GM18511 (cell line): ENCODE measurements around the gene BANP.
"Not testable (repeated sequence)": the region's sequence is repeated elsewhere in the genome, so short reads cannot be mapped to it uniquely, and the experiment has no call there.

ENCODE experiments used
- ATAC-seq: cut with Tn5 transposase; IDR thresholded peaks from one replicate; pipeline ENCODE4 v1.9.1; 2021; ENCODE audit warnings: mild to moderate bottlenecking, moderate library complexity; ENCODE audit not compliant: unreplicated experiment

The BANP gene, protein sequence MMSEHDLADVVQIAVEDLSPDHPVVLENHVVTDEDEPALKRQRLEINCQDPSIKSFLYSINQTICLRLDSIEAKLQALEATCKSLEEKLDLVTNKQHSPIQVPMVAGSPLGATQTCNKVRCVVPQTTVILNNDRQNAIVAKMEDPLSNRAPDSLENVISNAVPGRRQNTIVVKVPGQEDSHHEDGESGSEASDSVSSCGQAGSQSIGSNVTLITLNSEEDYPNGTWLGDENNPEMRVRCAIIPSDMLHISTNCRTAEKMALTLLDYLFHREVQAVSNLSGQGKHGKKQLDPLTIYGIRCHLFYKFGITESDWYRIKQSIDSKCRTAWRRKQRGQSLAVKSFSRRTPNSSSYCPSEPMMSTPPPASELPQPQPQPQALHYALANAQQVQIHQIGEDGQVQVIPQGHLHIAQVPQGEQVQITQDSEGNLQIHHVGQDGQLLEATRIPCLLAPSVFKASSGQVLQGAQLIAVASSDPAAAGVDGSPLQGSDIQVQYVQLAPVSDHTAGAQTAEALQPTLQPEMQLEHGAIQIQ

GRCh38 chr16:87950765-87951551 lies at the start of gene BANP:
TSS of gene BANP (plus strand) at chr16:87951434. CDS start at chr16:87975116, 23,682 bp downstream.
- peak; percentile 90 for ATAC-seq

DNA sequence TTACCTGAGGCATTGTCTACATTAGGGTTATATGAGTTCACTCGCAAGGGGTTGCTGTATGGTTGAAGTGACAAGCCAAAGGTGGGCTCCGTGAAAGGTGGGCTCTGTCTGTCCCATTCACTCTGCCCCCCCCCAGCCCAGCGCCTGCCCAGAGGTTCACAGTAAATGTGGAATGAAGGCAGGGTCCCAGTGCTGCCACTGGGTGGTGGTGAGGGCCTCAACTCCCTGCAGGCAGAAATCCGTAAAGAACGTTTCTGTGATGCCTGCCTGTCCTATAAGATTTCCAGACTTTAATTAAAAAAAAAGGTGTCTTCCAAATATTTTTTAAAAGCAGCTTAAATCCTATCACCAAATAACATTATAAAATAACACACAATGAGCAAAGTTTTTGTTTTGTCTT lies 46.3 kb upstream of the BANP start:
- ATAC-seq, result not testable (repeated sequence)

- ATAC-seq, result not testable (repeated sequence)
Measured at GRCh38 chr16:87905521-87905920, 45.7 kb upstream of the BANP start.

GRCh38 chr16:87908101-87908500 lies 43.1 kb upstream of the BANP start:
- not testable (repeated sequence) for ATAC-seq

DNA sequence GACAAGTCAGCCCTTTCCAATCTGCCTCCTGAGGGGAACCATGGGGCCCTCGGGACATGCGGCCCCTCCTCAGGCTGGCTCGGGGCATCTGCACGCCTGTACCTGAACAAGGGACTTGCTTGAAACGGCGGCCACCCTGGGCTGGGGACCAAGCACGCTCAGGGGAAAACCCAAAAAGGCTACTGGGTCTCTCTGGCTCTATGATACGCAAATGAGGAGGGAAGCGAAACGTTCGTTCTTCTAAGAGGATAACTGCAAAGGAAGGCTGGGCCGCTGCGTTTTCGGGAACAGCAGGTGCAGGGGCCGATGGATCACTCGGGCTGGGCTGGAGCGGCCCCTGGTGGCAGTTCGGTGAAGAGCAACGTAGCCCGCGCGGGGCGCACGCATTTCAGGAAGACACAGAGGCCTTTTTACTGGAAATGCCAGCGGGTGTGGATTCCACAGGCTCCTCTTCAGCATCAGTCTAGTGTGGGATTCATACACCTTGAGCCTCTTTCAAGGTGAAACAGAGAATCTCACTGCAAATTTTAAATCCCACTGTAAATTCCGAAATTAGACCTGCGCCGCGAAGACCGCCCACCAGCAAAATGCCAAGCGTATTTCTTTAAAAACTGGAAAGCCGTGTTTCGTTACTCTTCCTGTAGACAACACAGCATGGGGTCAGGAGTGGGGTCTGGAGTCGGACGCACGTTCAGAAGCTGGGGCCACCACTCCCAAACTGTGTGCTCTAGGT lies 41.9 kb upstream of the BANP start:
- peak; percentile 88 for ATAC-seq

- ATAC-seq, result not testable (repeated sequence)
Measured at GRCh38 chr16:87911106-87911763, 40.0 kb upstream of the BANP start.

- ATAC-seq, result not testable (repeated sequence)
Measured at GRCh38 chr16:87912691-87913090, 38.5 kb upstream of the BANP start.

GRCh38 chr16:87914021-87914725 lies 37.1 kb upstream of the BANP start:
- not testable (repeated sequence) for ATAC-seq

- ATAC-seq, result no peak
Measured at GRCh38 chr16:87914812-87915211, 36.4 kb upstream of the BANP start.

DNA sequence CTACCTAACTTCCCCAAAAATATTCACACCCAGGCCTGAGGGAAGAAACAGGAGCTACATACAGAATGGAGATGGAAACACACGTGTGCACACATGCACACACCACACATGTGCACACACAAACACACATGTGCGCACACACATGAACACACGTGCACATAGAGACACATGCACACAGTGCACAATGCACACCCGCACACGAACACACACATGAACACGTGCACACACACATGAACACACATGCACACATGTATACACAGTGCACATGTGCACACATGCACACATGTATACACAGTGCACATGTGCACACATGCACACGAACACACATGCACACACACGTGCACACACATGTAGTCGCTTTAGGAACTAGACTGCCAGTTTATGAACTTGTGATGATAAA lies 33.7 kb upstream of the BANP start:
- no peak for ATAC-seq

GRCh38 chr16:87918338-87918737 lies 32.9 kb upstream of the BANP start:
- no peak for ATAC-seq

GRCh38 chr16:87918866-87919680 lies 32.2 kb upstream of the BANP start:
- no peak for ATAC-seq

DNA sequence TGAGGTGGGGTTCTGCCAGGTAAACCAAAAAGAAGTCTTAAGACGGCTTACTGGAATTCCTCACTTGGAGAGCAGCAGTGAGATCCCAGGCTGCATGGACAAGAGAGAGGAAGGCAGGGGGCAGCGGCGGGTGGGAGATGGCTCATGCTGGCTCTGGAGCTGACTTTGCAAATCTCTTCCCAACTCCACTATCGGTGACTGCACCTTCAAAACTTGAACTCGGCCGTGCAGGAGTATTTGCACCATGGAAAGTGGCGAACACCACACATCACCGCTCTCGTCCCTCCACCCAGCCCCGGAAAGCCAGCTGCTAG lies 31.6 kb upstream of the BANP start:
- ATAC-seq, result no peak

GRCh38 chr16:87921236-87921773 lies 29.9 kb upstream of the BANP start:
- ATAC-seq, result no peak

DNA sequence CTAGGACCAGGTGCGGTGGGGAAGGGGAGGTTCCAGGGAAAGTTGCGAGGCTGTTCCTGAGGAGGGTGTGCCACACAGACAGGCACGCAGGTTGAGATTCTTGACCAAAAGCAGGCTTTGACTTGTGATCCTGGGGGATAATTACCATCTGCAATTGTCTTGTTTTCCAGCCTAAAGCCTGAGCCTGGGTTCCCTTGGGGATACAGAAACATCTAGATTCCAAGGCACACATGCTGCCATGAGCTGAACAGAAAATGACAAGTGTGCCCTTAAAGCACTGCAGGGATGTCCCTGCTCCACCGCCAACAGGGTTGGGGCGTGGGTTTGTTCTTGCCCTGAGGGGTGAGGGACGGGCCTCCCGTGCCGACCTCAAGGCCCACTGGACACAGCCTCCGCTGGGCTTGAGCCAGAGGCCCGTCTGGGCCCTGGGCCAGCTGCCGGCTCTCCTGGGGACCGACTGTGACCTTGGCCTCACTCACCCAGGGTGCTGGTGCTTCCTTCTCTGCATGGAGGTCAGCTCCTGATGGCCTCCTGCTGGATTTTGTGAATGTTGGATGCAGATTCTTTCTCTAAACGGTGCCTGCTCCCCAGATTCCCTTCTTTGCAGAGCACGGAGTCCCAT lies 28.9 kb upstream of the BANP start:
- no peak for ATAC-seq

- peak; percentile 72 for ATAC-seq
Measured at GRCh38 chr16:87924041-87924810, 27.0 kb upstream of the BANP start.

DNA sequence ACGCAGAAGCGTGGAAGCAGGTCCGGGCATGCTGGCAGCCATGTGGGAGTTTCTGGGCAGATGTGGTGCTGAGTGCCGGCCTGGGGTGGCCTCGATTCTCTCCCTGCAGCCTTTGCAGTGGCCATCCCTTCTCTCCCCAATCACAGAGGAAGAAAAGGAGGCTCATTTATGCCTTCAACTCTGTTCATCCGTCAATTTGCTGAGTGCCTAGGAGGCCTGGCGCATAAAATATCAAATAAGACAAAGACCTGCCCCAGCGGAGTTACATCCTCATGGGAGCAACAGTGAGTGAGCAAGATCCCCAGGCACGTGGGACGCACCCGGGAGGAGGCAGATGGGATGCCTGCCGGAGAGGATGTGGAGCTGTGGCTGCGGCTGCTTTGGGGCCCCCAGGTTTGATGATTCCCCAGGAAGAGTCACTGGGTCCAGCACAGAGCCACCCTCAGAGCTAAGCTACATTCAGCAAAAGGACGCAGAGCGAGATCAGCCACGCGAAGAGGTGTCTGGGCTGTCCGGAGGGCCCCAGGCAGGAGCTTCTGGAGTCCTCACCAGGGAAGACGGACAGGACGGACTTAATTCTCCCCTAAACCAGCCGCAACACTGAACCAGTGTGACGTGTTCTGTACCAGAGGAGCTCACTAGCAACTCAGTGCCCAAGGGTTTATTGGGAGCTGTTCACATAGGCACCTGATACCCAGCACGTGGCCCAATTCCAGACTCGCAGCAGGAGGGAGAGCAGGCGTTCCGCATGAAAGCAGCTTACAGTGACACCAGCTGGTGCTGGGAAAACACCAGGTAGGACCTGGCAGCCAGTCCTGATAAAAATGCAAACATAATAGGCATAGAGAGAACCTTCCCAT lies 26.2 kb upstream of the BANP start:
- no peak for ATAC-seq
